ENCODE measurements around the gene TNFRSF12A.

TNFRSF12A gene

GRCh38 chr16:2992383-2993081 is 27.6 kb upstream of the TNFRSF12A start:
- H3K4me1 Mint-ChIP-seq, result no peaks in the 10 kb centered on the region

GRCh38 chr16:2996298-2996697 is 23.9 kb upstream of the TNFRSF12A start:
- Mint-ChIP-seq H3K36me3 (no peaks in the 10 kb centered on the region), H3K27me3 (peaks cover 72% of the 10 kb centered on the region), H3K4me3 (no peak overlapping the region), H3K27ac (no peak overlapping the region), H3K4me1 (no peaks in the 10 kb centered on the region), H3K9me3 (no peaks in the 10 kb centered on the region)
- CTCF ChIA-PET, result interaction anchor here (17.3 kb wide), 1 partner anchor 31 kb away, joined by 300 read pairs; the partner anchor contains the start of genes CLDN6, HCFC1R1, THOC6 and TNFRSF12A
- no peak for DNase-seq

More at GRCh38 chr16:2992383-2993081, 27.6 kb upstream of the TNFRSF12A start:
- Mint-ChIP-seq H3K36me3 (no peaks in the 10 kb centered on the region), H3K27ac (no peak overlapping the region), H3K9me3 (no peaks in the 10 kb centered on the region), H3K27me3 (peaks cover 73% of the 10 kb centered on the region), H3K4me3 (no peak overlapping the region)
- CTCF ChIA-PET, result interaction anchor here (1.2 kb wide), 1 partner anchor 35 kb away, joined by 3 read pairs; no protein-coding TSS in a partner anchor
- no peak for DNase-seq

DNA sequence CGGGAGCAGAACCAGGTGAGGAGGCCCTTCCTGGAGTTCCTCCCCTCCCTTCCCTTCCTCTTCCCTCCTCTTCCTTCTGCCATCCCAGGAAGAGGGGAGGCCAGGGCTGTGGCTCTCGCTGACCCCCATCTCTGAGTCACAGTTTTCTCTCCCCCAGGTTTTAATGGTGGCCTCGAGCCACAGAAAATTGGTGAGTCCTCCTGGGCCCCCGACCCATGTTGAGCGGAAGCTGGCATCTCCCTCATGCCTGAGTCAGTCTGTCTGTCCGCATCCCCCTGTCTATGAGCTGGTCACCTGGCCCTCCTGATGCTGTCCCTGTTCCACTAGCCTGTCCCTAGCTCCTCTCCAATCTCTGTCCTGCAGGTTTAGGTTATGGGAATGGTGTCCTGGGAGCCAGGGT is 20.2 kb upstream of the TNFRSF12A start:
- no peak for DNase-seq
- H3K27me3 Mint-ChIP-seq, result peaks cover 66% of the 10 kb centered on the region
- CTCF ChIA-PET, result interaction anchor here (17.3 kb wide), 1 partner anchor 27 kb away, joined by 300 read pairs; the partner anchor contains the start of genes CLDN6, HCFC1R1, THOC6 and TNFRSF12A
- H3K4me3 Mint-ChIP-seq, result no peak overlapping the region
- H3K9me3 Mint-ChIP-seq, result no peaks in the 10 kb centered on the region
- H3K27ac Mint-ChIP-seq, result no peak overlapping the region
- peaks cover 5% of the 10 kb centered on the region for H3K4me1 Mint-ChIP-seq
- no peaks in the 10 kb centered on the region for H3K36me3 Mint-ChIP-seq

GRCh38 chr16:3000540-3000939 is 19.6 kb upstream of the TNFRSF12A start:
- DNase-seq, result no peak
- Mint-ChIP-seq H3K9me3 (no peaks in the 10 kb centered on the region), H3K4me1 (peaks cover 6% of the 10 kb centered on the region), H3K27me3 (peaks cover 69% of the 10 kb centered on the region), H3K36me3 (no peaks in the 10 kb centered on the region), H3K4me3 (no peak overlapping the region), H3K27ac (no peak overlapping the region)
- CTCF ChIA-PET, result interaction anchor here (0.6 to 17.3 kb wide), 2 partner anchors 26 to 36 kb away, joined by 3 to 300 read pairs; partner anchors contain the start of genes CLDN6, HCFC1R1, THOC6 and TNFRSF12A

DNA sequence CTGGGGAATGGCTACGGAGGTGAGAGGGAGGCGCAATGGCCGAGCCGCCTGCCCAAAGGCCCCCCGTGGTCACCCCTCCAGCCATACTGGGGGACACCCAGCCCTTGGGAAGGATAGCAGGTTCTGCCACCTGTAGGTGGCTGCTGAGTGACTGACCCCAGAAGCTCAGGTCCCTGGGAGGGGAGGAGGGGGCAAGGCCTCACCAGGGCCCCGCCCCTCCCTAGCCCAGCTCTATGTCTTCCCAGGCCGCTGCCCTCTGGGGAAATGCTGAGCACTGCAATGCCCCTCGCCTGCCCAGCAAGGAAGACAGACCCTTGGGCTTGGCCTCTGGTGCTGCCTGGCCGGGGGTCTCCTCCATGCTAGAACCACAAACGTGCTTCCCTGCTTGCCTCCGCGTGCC is 18.9 kb upstream of the TNFRSF12A start:
- Mint-ChIP-seq H3K36me3 (no peaks in the 10 kb centered on the region), H3K27ac (no peak overlapping the region), H3K4me1 (peaks cover 11% of the 10 kb centered on the region), H3K27me3 (peaks cover 71% of the 10 kb centered on the region), H3K4me3 (no peak overlapping the region), H3K9me3 (no peaks in the 10 kb centered on the region)
- DNase-seq, result no peak
- CTCF ChIA-PET, result interaction anchor here (0.6 to 17.3 kb wide), 3 partner anchors 26 to 45 kb away, joined by 3 to 300 read pairs (median 3); partner anchors contain the start of genes CLDN6, HCFC1R1, THOC6 and TNFRSF12A

DNA sequence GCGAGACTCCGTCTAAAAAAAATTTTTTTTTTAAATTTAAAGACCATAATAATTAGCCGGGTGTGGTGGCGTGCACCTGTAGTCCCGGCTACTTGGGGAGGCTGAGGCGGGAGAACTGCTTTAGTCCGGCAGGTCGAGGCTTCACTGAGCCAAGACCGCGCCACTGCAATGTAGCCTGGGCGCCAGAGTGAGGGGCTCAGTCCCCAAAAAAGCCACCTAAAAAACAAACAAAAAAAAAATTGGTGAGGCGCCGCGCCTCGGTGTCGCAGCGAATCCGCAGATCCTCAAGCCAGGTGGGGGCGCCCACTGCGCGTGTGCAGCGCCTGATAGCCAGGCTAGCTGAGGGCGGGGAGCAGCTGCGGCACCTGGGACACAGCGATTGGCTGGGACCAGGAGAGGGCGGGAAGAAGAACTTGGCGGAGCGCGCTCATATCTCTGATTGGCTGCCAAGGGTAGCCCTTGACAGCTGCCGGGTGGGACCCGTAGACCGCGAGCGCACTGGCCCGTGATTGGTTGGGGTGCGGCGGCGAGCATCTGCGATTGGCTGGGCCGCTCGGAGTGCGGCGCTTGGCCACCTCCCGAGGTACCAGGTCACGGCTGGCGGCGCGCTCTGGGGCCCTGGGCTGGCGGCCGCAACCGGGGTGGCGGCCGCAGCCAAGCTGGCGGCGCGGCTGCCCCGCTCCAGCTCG is 16.4 kb upstream of the TNFRSF12A start:
- H3K27ac Mint-ChIP-seq, result peak overlapping the region; percentile 72

DNA sequence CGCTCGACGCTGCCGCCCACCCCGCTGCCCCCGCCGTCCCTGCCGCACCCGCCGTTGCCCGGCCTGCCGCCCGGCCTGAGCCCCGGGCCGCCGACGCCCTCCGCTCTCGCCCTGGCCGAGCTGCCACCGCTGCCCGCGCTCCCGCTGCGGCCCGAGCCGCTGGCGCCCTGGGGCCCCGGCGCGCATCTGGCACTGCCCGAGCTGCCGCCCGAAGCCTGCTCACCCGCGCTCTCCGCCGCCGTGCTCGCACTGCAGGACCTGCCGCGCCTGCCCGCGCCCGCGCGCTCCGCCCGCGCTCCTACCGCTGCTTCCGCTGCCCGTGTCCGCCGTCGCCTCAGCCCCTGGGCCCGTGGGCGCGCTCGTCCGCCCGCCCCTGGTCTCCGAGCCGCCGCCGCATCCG is 15.8 kb upstream of the TNFRSF12A start:
- Mint-ChIP-seq H3K27me3 (peaks cover 71% of the 10 kb centered on the region), H3K9me3 (no peaks in the 10 kb centered on the region), H3K36me3 (no peaks in the 10 kb centered on the region), H3K27ac (no peak overlapping the region), H3K4me1 (peaks cover 37% of the 10 kb centered on the region), H3K4me3 (no peak overlapping the region)
- CTCF ChIA-PET, result interaction anchor here (0.7 to 17.3 kb wide), 8 partner anchors 10 to 116 kb away, joined by 3 to 300 read pairs (median 4); partner anchors contain the start of genes CLDN6, HCFC1R1, PAQR4 and THOC6
- peak; percentile 46 for DNase-seq

More for the DNA sequence above, 16.4 kb upstream of the TNFRSF12A start:
- peak; percentile 99 for DNase-seq
- H3K4me3 Mint-ChIP-seq, result peak overlapping the region; percentile 73
- H3K9me3 Mint-ChIP-seq, result no peaks in the 10 kb centered on the region
- H3K27me3 Mint-ChIP-seq, result peaks cover 71% of the 10 kb centered on the region
- H3K36me3 Mint-ChIP-seq, result no peaks in the 10 kb centered on the region
- CTCF ChIA-PET, result interaction anchor here (0.7 to 17.3 kb wide), 8 partner anchors 11 to 115 kb away, joined by 3 to 300 read pairs (median 4); partner anchors contain the start of genes CLDN6, HCFC1R1, PAQR4 and THOC6
- H3K4me1 Mint-ChIP-seq, result peaks cover 35% of the 10 kb centered on the region

DNA sequence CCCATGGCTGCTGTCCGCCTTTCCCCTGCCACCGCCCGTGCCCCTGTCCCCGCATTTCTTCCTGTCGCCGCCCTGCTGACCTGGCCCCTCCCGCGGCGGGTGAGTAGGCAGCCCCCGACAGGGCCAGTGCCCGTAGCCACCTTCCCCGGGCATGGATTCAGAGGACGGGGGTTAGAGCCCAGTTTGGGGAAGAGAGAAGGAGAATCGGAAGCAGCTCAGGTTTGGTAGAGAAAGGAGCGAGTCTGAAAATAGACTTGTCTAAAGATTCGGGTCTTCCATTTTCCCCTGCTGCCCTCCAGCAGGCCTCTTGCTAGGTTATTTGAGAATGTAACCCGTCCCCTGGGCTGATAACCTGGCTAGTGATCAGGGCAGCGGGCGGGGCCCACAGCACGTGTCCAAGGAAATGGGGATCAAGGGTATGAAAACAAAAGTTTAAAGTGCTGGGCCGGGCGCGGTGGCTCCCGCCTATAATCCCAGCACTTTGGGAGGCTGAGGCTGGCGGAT is 15.3 kb upstream of the TNFRSF12A start:
- no peaks in the 10 kb centered on the region for H3K36me3 Mint-ChIP-seq
- peaks cover 71% of the 10 kb centered on the region for H3K27me3 Mint-ChIP-seq
- peak; percentile 42 for DNase-seq
- H3K27ac Mint-ChIP-seq, result no peak overlapping the region
- H3K4me3 Mint-ChIP-seq, result peak overlapping the region; percentile 77
- no peaks in the 10 kb centered on the region for H3K9me3 Mint-ChIP-seq
- H3K4me1 Mint-ChIP-seq, result peaks cover 40% of the 10 kb centered on the region
- CTCF ChIA-PET, result interaction anchor here (17.3 kb wide), 1 partner anchor 22 kb away, joined by 300 read pairs; the partner anchor contains the start of genes CLDN6, HCFC1R1, THOC6 and TNFRSF12A

GRCh38 chr16:3007059-3007956 is 12.9 kb upstream of the TNFRSF12A start:
- H3K27ac Mint-ChIP-seq, result peak overlapping the region; percentile 60
- no peak for DNase-seq
- H3K4me1 Mint-ChIP-seq, result peaks cover 40% of the 10 kb centered on the region
- H3K36me3 Mint-ChIP-seq, result no peaks in the 10 kb centered on the region
- no peak overlapping the region for H3K4me3 Mint-ChIP-seq
- CTCF ChIA-PET, result interaction anchor here (1.0 to 17.3 kb wide), 5 partner anchors 19 to 156 kb away, joined by 3 to 300 read pairs (median 3); partner anchors contain the start of genes CLDN6, HCFC1R1, PKMYT1 and THOC6
- H3K9me3 Mint-ChIP-seq, result no peaks in the 10 kb centered on the region
- H3K27me3 Mint-ChIP-seq, result peaks cover 82% of the 10 kb centered on the region

DNA sequence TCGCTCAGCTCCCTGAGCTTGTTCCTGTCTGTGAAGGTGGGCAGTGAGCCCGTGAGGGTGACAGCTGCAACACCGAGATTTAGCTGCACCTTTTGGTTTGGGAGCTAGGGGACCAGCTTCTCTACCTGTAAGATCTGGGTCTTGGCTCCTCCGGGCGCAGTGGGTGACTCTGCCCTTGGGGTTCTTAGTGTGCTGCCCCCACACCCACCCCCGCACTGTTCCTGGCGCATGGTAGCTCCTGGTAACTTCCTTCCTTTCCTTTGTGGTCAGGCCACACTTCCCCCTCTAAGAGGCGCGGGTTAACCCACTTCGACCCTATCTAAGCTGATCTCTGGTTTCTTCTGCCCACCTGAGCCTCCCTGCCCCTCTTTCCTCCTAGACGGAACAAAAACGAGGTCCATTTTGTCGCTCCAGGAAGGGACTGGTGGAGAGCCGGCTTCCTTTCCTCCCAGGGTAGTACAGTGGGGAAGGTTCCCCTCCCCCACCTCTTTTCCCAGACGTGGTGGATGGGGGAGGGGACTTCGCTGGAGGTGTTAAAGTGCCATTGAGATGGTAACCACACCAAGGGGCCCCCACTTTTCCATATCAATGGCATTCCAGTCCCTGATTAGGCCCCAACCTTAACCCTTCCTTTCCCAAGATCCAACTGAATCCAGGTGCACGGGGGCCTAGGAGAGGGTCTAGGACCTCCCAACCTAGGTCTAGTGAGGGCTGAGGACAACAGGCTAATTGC is 12.0 kb upstream of the TNFRSF12A start:
- Mint-ChIP-seq H3K27ac (peak overlapping the region; percentile 60), H3K9me3 (no peaks in the 10 kb centered on the region), H3K27me3 (peaks cover 86% of the 10 kb centered on the region), H3K4me3 (peak overlapping the region; percentile 49), H3K36me3 (no peaks in the 10 kb centered on the region), H3K4me1 (peaks cover 40% of the 10 kb centered on the region)
- peak; percentile 46 for DNase-seq
- CTCF ChIA-PET, result interaction anchor here (1.4 to 17.3 kb wide), 4 partner anchors 19 to 155 kb away, joined by 3 to 300 read pairs (median 4); partner anchors contain the start of genes CLDN6, HCFC1R1, PKMYT1 and THOC6

DNA sequence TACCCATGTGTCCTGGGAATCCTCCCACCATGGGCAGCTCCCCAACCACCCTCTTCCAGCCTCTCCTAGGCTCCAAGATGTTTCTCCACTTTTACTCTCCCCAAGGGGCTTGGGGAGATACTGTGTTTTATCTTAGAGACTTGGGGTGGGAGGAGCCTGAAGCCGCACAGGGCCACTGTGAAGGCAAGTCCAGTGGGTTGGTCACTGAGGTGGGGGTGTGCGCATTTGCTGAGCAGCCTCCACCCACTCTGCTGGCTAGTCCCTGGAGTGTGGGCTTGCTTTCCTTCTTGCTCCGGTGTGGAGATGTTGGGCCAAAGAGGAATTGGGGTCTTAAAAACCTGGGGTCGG is 11.5 kb upstream of the TNFRSF12A start:
- Mint-ChIP-seq H3K27me3 (peaks cover 90% of the 10 kb centered on the region), H3K4me3 (no peak overlapping the region), H3K36me3 (no peaks in the 10 kb centered on the region), H3K9me3 (no peaks in the 10 kb centered on the region), H3K27ac (no peak overlapping the region), H3K4me1 (peaks cover 40% of the 10 kb centered on the region)
- DNase-seq, result no peak
- CTCF ChIA-PET, result interaction anchor here (17.3 kb wide), 1 partner anchor 18 kb away, joined by 300 read pairs; the partner anchor contains the start of genes CLDN6, HCFC1R1, THOC6 and TNFRSF12A

DNA sequence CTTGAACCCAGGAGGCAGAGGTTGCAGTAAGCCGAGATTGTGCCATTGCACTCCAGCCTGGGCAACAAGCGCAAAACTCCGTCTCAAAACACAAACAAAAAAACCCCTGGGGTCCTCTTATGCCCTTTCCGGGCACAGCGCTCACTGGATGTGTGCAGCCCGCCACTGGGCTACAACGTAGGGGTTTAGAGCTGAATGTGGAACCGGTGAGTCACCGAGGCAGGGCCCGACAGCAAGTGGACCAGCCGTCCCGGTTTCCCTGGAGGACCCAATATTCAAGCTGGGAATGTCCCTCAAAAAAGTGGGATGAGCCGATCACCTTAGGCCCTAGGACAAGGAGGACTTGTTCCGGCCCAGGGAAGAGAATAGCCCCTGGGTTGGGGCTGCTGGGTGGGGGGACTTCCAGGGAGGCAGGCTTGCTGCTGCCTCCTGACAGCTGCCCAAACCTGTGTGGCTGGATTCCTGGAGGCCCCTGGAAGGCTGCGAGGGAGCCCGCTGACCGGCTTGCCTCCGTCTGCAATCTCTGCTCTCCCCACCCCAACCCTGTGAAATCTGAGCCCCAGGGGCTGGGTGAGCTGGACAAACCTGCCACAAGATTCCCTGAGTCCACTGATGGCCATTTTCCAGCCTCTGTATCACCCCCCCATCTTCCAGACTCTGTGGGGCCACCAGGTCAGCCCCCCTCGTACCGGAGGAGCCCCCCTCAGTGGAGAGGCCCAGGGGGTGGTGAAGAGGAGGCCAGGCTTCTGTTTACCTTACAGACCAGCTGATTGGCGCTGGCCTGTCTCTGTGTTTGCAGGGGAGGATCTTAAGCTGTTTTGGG is 10.4 kb upstream of the TNFRSF12A start:
- Mint-ChIP-seq H3K36me3 (no peaks in the 10 kb centered on the region), H3K4me3 (no peak overlapping the region), H3K27ac (no peak overlapping the region), H3K9me3 (no peaks in the 10 kb centered on the region), H3K27me3 (peaks cover 95% of the 10 kb centered on the region), H3K4me1 (peaks cover 39% of the 10 kb centered on the region)
- CTCF ChIA-PET, result interaction anchor here (17.3 kb wide), 1 partner anchor 17 kb away, joined by 300 read pairs; the partner anchor contains the start of genes CLDN6, HCFC1R1, THOC6 and TNFRSF12A
- DNase-seq, result no peak
